Activated naive CD8-positive, alpha-beta T cell (primary cell): ENCODE data around the gene ZBED1.
"Not testable (repeated sequence)": the region's sequence is repeated elsewhere in the genome, so short reads cannot be mapped to it uniquely, and the experiment has no call there.

Experiments used
- H3K27ac Mint-ChIP-seq: one replicate; pipeline ENCODE4 v1.8.0; 2021; ENCODE audit warnings: mixed read lengths
- H3K27me3 Mint-ChIP-seq: one replicate; pipeline ENCODE4 v1.8.0; 2021; ENCODE audit warnings: mixed read lengths
- H3K36me3 Mint-ChIP-seq: one replicate; pipeline ENCODE4 v1.8.0; 2021; ENCODE audit warnings: mixed read lengths
- H3K4me1 Mint-ChIP-seq: one replicate; pipeline ENCODE4 v1.8.0; 2021; ENCODE audit warnings: low read depth, mixed read lengths
- H3K4me3 Mint-ChIP-seq: one replicate; pipeline ENCODE4 v1.8.0; 2021; ENCODE audit warnings: mild to moderate bottlenecking, mixed read lengths
- H3K9me3 Mint-ChIP-seq: one replicate; pipeline ENCODE4 v1.8.0; 2021; ENCODE audit warnings: low read depth, mixed read lengths

Gene ZBED1

GRCh38 chrX:2507196-2507595 lies 6.4 kb upstream of the ZBED1 start:
- H3K36me3 Mint-ChIP-seq: no peaks in the 10 kb centered on the region
- no peaks in the 10 kb centered on the region for H3K9me3 Mint-ChIP-seq
- no peaks in the 10 kb centered on the region for H3K4me1 Mint-ChIP-seq
- peaks cover 1% of the 10 kb centered on the region for H3K27me3 Mint-ChIP-seq
- no peak overlapping the region for H3K27ac Mint-ChIP-seq
- H3K4me3 Mint-ChIP-seq: no peak overlapping the region

GRCh38 chrX:2505341-2505740 lies 4.6 kb upstream of the ZBED1 start:
- not testable (repeated sequence) for H3K27me3 Mint-ChIP-seq, H3K36me3 Mint-ChIP-seq, H3K4me1 Mint-ChIP-seq, H3K27ac Mint-ChIP-seq, H3K9me3 Mint-ChIP-seq, H3K4me3 Mint-ChIP-seq

- Mint-ChIP-seq H3K36me3 (no peaks in the 10 kb centered on the region), H3K9me3 (no peaks in the 10 kb centered on the region), H3K4me3 (no peak overlapping the region), H3K27ac (no peak overlapping the region), H3K27me3 (no peaks in the 10 kb centered on the region), H3K4me1 (no peaks in the 10 kb centered on the region)
These were observed 4.0 kb upstream of the ZBED1 start for GRCh38 chrX:2504706-2505332.

GRCh38 chrX:2503591-2504500 lies 3.1 kb upstream of the ZBED1 start:
- H3K4me1 Mint-ChIP-seq: peaks cover 8% of the 10 kb centered on the region

GRCh38 chrX:2502668-2503519 lies 2.1 kb upstream of the ZBED1 start:
- Mint-ChIP-seq H3K4me1 (peaks cover 18% of the 10 kb centered on the region), H3K4me3 (peak overlapping the region; percentile 17), H3K27me3 (no peaks in the 10 kb centered on the region), H3K9me3 (no peaks in the 10 kb centered on the region), H3K36me3 (no peaks in the 10 kb centered on the region), H3K27ac (no peak overlapping the region)

More at GRCh38 chrX:2503591-2504500, 3.1 kb upstream of the ZBED1 start:
- H3K27ac Mint-ChIP-seq: no peak overlapping the region
- H3K4me3 Mint-ChIP-seq: no peak overlapping the region
- no peaks in the 10 kb centered on the region for H3K27me3 Mint-ChIP-seq
- H3K36me3 Mint-ChIP-seq: no peaks in the 10 kb centered on the region
- H3K9me3 Mint-ChIP-seq: no peaks in the 10 kb centered on the region

- H3K4me3 Mint-ChIP-seq: peak overlapping the region; percentile 74
- H3K4me1 Mint-ChIP-seq: peaks cover 22% of the 10 kb centered on the region
- H3K27me3 Mint-ChIP-seq: no peaks in the 10 kb centered on the region
- no peaks in the 10 kb centered on the region for H3K36me3 Mint-ChIP-seq
- peak overlapping the region; percentile 72 for H3K27ac Mint-ChIP-seq
- H3K9me3 Mint-ChIP-seq: no peaks in the 10 kb centered on the region
These were observed 1.4 kb upstream of the ZBED1 start for GRCh38 chrX:2502120-2502667.

- no peaks in the 10 kb centered on the region for H3K9me3 Mint-ChIP-seq
- H3K4me3 Mint-ChIP-seq: peak overlapping the region; percentile 74
- no peaks in the 10 kb centered on the region for H3K36me3 Mint-ChIP-seq
- peak overlapping the region; percentile 72 for H3K27ac Mint-ChIP-seq
- H3K27me3 Mint-ChIP-seq: no peaks in the 10 kb centered on the region
- peaks cover 22% of the 10 kb centered on the region for H3K4me1 Mint-ChIP-seq
These were observed 855 bp upstream of the ZBED1 start for GRCh38 chrX:2501559-2502102.

- H3K27ac Mint-ChIP-seq: no peak overlapping the region
- H3K9me3 Mint-ChIP-seq: no peaks in the 10 kb centered on the region
- peaks cover 27% of the 10 kb centered on the region for H3K4me1 Mint-ChIP-seq
- no peaks in the 10 kb centered on the region for H3K36me3 Mint-ChIP-seq
- H3K27me3 Mint-ChIP-seq: no peaks in the 10 kb centered on the region
- H3K4me3 Mint-ChIP-seq: peak overlapping the region; percentile 85
These were observed 529 bp downstream of the ZBED1 start for GRCh38 chrX:2500091-2500802.

- H3K27me3 Mint-ChIP-seq: no peaks in the 10 kb centered on the region
- H3K4me1 Mint-ChIP-seq: peaks cover 27% of the 10 kb centered on the region
- H3K27ac Mint-ChIP-seq: peak overlapping the region; percentile 87
- peak overlapping the region; percentile 85 for H3K4me3 Mint-ChIP-seq
- no peaks in the 10 kb centered on the region for H3K9me3 Mint-ChIP-seq
- no peaks in the 10 kb centered on the region for H3K36me3 Mint-ChIP-seq
These were observed 1.3 kb downstream of the ZBED1 start for GRCh38 chrX:2499507-2499906.

GRCh38 chrX:2498781-2499302 lies 1.9 kb downstream of the ZBED1 start:
- peak overlapping the region; percentile 85 for H3K4me3 Mint-ChIP-seq
- H3K9me3 Mint-ChIP-seq: no peaks in the 10 kb centered on the region
- peaks cover 27% of the 10 kb centered on the region for H3K4me1 Mint-ChIP-seq
- no peaks in the 10 kb centered on the region for H3K36me3 Mint-ChIP-seq
- peak overlapping the region; percentile 87 for H3K27ac Mint-ChIP-seq
- H3K27me3 Mint-ChIP-seq: no peaks in the 10 kb centered on the region

- Mint-ChIP-seq H3K27ac (peak overlapping the region; percentile 87), H3K36me3 (no peaks in the 10 kb centered on the region), H3K4me1 (peaks cover 27% of the 10 kb centered on the region), H3K9me3 (no peaks in the 10 kb centered on the region), H3K27me3 (no peaks in the 10 kb centered on the region), H3K4me3 (peak overlapping the region; percentile 85)
These were observed 2.6 kb downstream of the ZBED1 start for GRCh38 chrX:2497961-2498780.

GRCh38 chrX:2495595-2495994 lies 5.2 kb downstream of the ZBED1 start:
- H3K4me1 Mint-ChIP-seq: peaks cover 27% of the 10 kb centered on the region
- H3K36me3 Mint-ChIP-seq: no peaks in the 10 kb centered on the region
- peak overlapping the region; percentile 46 for H3K27ac Mint-ChIP-seq
- H3K9me3 Mint-ChIP-seq: no peaks in the 10 kb centered on the region
- H3K27me3 Mint-ChIP-seq: no peaks in the 10 kb centered on the region
- H3K4me3 Mint-ChIP-seq: no peak overlapping the region

- no peaks in the 10 kb centered on the region for H3K27me3 Mint-ChIP-seq
- H3K4me3 Mint-ChIP-seq: no peak overlapping the region
- H3K9me3 Mint-ChIP-seq: no peaks in the 10 kb centered on the region
- H3K36me3 Mint-ChIP-seq: peaks cover 2% of the 10 kb centered on the region
- no peak overlapping the region for H3K27ac Mint-ChIP-seq
- peaks cover 7% of the 10 kb centered on the region for H3K4me1 Mint-ChIP-seq
These were observed 8.1 kb downstream of the ZBED1 start for GRCh38 chrX:2492531-2493218.
